A549 treated with AZD9567 at 1 μM for 4 hours (cell line): ENCODE measurements around the gene RPS6KA6. TPM values are rescaled to one million over a fixed set of nuclear protein-coding genes. Genes with fewer than 3 reads are reported as not detected.

ENCODE experiments used
- total RNA-seq: library from RNA; stranded (reverse); fragments of 200-300 nt; extraction: Qiagen RNA extraction; gene quantifications from 5 replicates; pipeline ENCODE4 v1.2.3, GENCODE V29; 2022; ENCODE audit not compliant: insufficient read depth

The RPS6KA6 gene
- 4.3 to 7.2 TPM (median 5.8 TPM) in 5 replicates for total RNA-seq

DNA sequence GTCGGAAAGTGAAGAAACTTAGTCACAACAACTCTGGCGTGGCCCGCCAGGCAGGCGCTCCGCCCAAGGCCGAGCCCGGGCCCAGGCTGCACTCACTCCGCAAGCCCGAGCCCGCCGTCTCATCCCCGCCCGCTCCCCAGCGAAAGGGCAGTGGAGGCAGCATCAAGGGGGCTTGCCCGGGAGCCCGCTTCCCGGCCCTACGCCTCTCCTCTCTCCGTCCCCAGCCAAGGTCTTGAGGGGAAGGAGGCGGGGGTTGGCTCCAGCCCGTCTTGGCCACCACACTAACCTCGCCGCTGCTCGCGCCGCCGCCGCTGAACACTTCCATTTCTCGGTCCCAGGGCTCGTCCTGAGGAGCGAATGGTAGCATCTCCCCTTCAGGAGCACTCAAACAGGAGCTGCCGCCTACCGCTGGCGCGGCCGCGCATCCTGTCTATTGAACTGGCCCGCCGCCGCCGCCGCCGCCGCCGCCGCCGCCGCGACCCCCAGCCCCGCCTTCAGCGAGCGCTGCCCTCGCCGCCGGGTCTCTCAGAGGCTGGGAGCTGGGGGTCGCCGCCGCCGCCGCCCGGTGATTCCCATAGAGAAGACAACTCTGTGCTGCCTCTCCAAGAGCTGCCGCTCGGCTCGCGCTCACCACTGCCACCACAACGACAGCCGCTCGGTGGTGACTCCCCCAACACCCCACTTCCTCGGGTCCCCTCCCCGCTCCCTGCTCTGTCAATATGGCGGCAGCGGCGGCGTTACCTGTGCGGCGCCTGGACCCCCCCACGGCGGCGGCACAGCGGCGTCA is at the start of gene RPS6KA6:
Gene RPS6KA6, minus strand, starts transcription at position 667 of the 787 bp plus-strand sequence. Its CDS starts 300 bp downstream, at position 367.

